GM12878 (cell line): ENCODE data around the gene MCFD2. TPM values are rescaled to one million over a fixed set of nuclear protein-coding genes. Genes with fewer than 3 reads are reported as not detected.

ENCODE experiments used
- ASH2L ChIP-seq: fragments of 300-600, 200-600 bp; sonication (generic); IDR thresholded peaks from 2 replicates; pipeline ENCODE4 v1.6.1; 2017; ENCODE audit warnings: low read depth, mild to moderate bottlenecking, borderline replicate concordance
- BRCA1 ChIP-seq: IDR thresholded peaks from 2 replicates; pipeline ENCODE4 v1.6.1; 2011; ENCODE audit warnings: low read depth, low read length, improper control_type of control experiment
- CHD1 ChIP-seq: IDR thresholded peaks from 2 replicates; pipeline ENCODE4 v1.6.1; 2012; ENCODE audit warnings: low read depth, low read length, improper control_type of control experiment
- GATAD2B ChIP-seq: fragments of 450-650 bp; conservative IDR thresholded peaks from 2 replicates; pipeline ENCODE4 v1.6.1; 2017; ENCODE audit warnings: low read depth, mild to moderate bottlenecking, moderate library complexity
- HDGF ChIP-seq: fragments of 450-650 bp; IDR thresholded peaks from 2 replicates; pipeline ENCODE4 v1.6.1; 2016; ENCODE audit warnings: antibody characterized with exemption
- IKZF1 ChIP-seq: fragments of 450-650 bp; conservative IDR thresholded peaks from 2 replicates; pipeline ENCODE4 v1.6.1; 2017; ENCODE audit warnings: antibody characterized with exemption, mild to moderate bottlenecking
- KAT2A ChIP-seq: conservative IDR thresholded peaks from 2 replicates; pipeline ENCODE4 v1.6.1; 2011; ENCODE audit warnings: low read depth, low read length; ENCODE audit not compliant: control insufficient read depth
- MLLT1 ChIP-seq: fragments of 450-650 bp; IDR thresholded peaks from 2 replicates; pipeline ENCODE4 v1.6.1; 2016; ENCODE audit warnings: mild to moderate bottlenecking
- MTA2 ChIP-seq: fragments of 450-650 bp; IDR thresholded peaks from 2 replicates; pipeline ENCODE4 v1.6.1; 2016; ENCODE audit warnings: low read depth, mild to moderate bottlenecking, moderate library complexity
- NBN ChIP-seq: fragments of 450-650 bp; IDR thresholded peaks from 2 replicates; pipeline ENCODE4 v1.6.1; 2016
- NFYB ChIP-seq: IDR thresholded peaks from 2 replicates; pipeline ENCODE4 v1.6.1; 2011; ENCODE audit warnings: low read depth, mild to moderate bottlenecking, low read length, improper control_type of control experiment, moderate library complexity; ENCODE audit not compliant: insufficient read depth
- PML ChIP-seq: IDR thresholded peaks from 2 replicates; pipeline ENCODE4 v1.6.1; 2012; ENCODE audit warnings: low read length, inconsistent platforms
- POLR2AphosphoS2 ChIP-seq: IDR thresholded peaks from 2 replicates; pipeline ENCODE4 v1.6.1; 2011; ENCODE audit warnings: low read depth, mild to moderate bottlenecking, low read length, improper control_type of control experiment, moderate library complexity
- POU2F2 ChIP-seq: IDR thresholded peaks from 3 replicates; pipeline ENCODE4 v1.6.1; 2011; ENCODE audit warnings: low read depth, mild to moderate bottlenecking, low read length, borderline replicate concordance
- PRDM15 ChIP-seq: fragments of 450-650 bp; formaldehyde crosslinking; IDR thresholded peaks from 2 replicates; pipeline ENCODE4 v1.4.0; 2020; ENCODE audit warnings: mild to moderate bottlenecking, moderate library complexity
- RCOR1 ChIP-seq: conservative IDR thresholded peaks from 2 replicates; pipeline ENCODE4 v1.6.1; 2012; ENCODE audit warnings: low read depth, low read length, improper control_type of control experiment
- RELB ChIP-seq: fragments of 450-650 bp; IDR thresholded peaks from 2 replicates; pipeline ENCODE4 v1.6.1; 2017; ENCODE audit warnings: low read depth, mild to moderate bottlenecking, moderate library complexity
- RUNX3 ChIP-seq: IDR thresholded peaks from 2 replicates; pipeline ENCODE4 v1.6.1; 2012; ENCODE audit warnings: low read length, inconsistent platforms
- SMAD5 ChIP-seq: IDR thresholded peaks from 2 replicates; pipeline ENCODE4 v1.6.1; 2016; ENCODE audit warnings: antibody characterized with exemption, low read depth
- SP1 ChIP-seq: IDR thresholded peaks from one replicate; pipeline ENCODE4 v1.6.1; 2011; ENCODE audit warnings: low read depth, low read length
- STAT1 ChIP-seq: fragments of 450-650 bp; conservative IDR thresholded peaks from 2 replicates; pipeline ENCODE4 v1.6.1; 2014; ENCODE audit warnings: antibody characterized with exemption, mild to moderate bottlenecking
- YBX1 ChIP-seq: fragments of 450-650 bp; IDR thresholded peaks from 2 replicates; pipeline ENCODE4 v1.6.1; 2016; ENCODE audit warnings: antibody characterized with exemption
- ZSCAN29 ChIP-seq: fragments of 450-650 bp; IDR thresholded peaks from 2 replicates; pipeline ENCODE4 v1.6.1; 2017; ENCODE audit warnings: mild to moderate bottlenecking, moderate library complexity
- ZZZ3 ChIP-seq: IDR thresholded peaks from 2 replicates; pipeline ENCODE4 v1.6.1; 2011; ENCODE audit warnings: low read depth; ENCODE audit not compliant: control insufficient read depth, insufficient read length
- polyA plus RNA-seq, 11 experiments: library from polyadenylated mRNA; depleted of rRNA in 4 of 11; unstranded in 6 of 11; stranded (reverse) in 5 of 11; fragments of >200 nt; fragmentation: Nextera tagmentation in 4 of 11; fragmentation: Illumina TruSeq in 1 of 11; extraction: Ambion mirVana in 4 of 11; extraction: Trizol in 1 of 11; gene quantifications; 1 replicate in 1 of 11; 2 replicates in 10 of 11; pipeline versions ENCODE4 v1.2.1 to v1.2.3, GENCODE V29; 2011 to 2016; ENCODE audit warnings: inconsistent platforms in 2 of 11, missing spikeins in 2 of 11, low read depth in 1 of 11
- total RNA-seq, 4 experiments: library from RNA; depleted of rRNA in 3 of 4; stranded (reverse); fragments of >200 nt in 3 of 4; fragmentation: Illumina TruSeq in 1 of 4; extraction: Trizol in 1 of 4; gene quantifications; 2 replicates each; pipeline versions ENCODE4 v1.2.1 to v1.2.3, GENCODE V29; 2013 to 2021

Gene MCFD2
- total and polyA plus RNA-seq, 10 of the 15 experiments (the other 5 are each of a cell fraction or from before 2014, with no cell fraction given) = 35.0 to 57.3 (median 40.3) TPM

- peak; percentile 68 for TF ChIP-seq IKZF1
- TF ChIP-seq HDGF = peak; percentile 84; the same call in 1 of the 2 replicates
- 0 out of 2 replicates have a peak, but pooled peaks have one; percentile 45 for TF ChIP-seq RELB
- no peak for TF ChIP-seq RCOR1
- TF ChIP-seq BRCA1 = no peak
- TF ChIP-seq CHD1 = no peak
- TF ChIP-seq RUNX3 = peak; percentile 41; the same call in 1 of the 2 replicates
- no peak for TF ChIP-seq KAT2A
- no peak for TF ChIP-seq POLR2AphosphoS2
- no peak for TF ChIP-seq SP1
- TF ChIP-seq ZZZ3 = no peak
- TF ChIP-seq MLLT1 = 0 out of 2 replicates have a peak, but pooled peaks have one; percentile 15
- TF ChIP-seq ASH2L = no peak
- TF ChIP-seq PML = no peak
- TF ChIP-seq STAT1 = no peak
- no peak for TF ChIP-seq SMAD5
- no peak for TF ChIP-seq POU2F2
- no peak for TF ChIP-seq PRDM15 (CRISPR knock-in tag)
- TF ChIP-seq MTA2 = peak; percentile 58
- TF ChIP-seq NBN = peak; percentile 44; the same call in 1 of the 2 replicates
- peak; percentile 54; the same call in 1 of the 2 replicates for TF ChIP-seq GATAD2B
- no peak for TF ChIP-seq NFYB
- TF ChIP-seq YBX1 = no peak
- TF ChIP-seq ZSCAN29 = no peak
Observed at GRCh38 chr2:46909771-46910419, 5.7 kb downstream of the MCFD2 start (continued).
